ENCODE data around the gene NAA15. TPM values are rescaled to one million over a fixed set of nuclear protein-coding genes. Genes with fewer than 3 reads are reported as not detected.

The NAA15 gene
- total and polyA plus RNA-seq, 11 donors, result 8.7 to 50.8 (median 31.3) TPM

- Histone ChIP-seq H3K36me3 (peaks cover 0 to 37% (median 29%) of the 10 kb centered on the region in 9 donors), H3K9me3 (no peaks in the 10 kb centered on the region), H3K27me3 (no peaks in the 10 kb centered on the region), H3K27ac (peak overlapping the region in 11 of 12 donors; percentile 78 to 93 (median 86)), H3K4me1 (peaks cover 0 to 51% (median 30%) of the 10 kb centered on the region in 12 donors), H3K4me3 (peak overlapping the region in 11 of 12 donors; percentile 64 to 85 (median 72))
- WGBS, 4 donors, result 12 to 19% (median 17%) methylated on average over 6 of the region's 6 CpGs
- DNase-seq (no peak), ATAC-seq (no peak)
- TF ChIP-seq POLR2A (IDR thresholded peaks at IDR 0.05) (no peak), CTCF (IDR thresholded peaks at IDR 0.05) (no peak)
- intact Hi-C loops (cut with DNase I), result loop anchor here (1.0 to 10.0 kb wide), 17 partner anchors 67 to 265 kb away; partner anchors contain the start of gene ELF2 (in 4 of the 10)
These were observed 5.4 kb upstream of the NAA15 start for GRCh38 chr4:139295942-139296299.

- no peak overlapping the region for H3K4me3 ChIP-seq
- ATAC-seq, result no peak
- WGBS, 4 donors, result 63 to 77% (median 66%) methylated on average over 2 of the region's 2 CpGs
- H3K9me3 ChIP-seq, result no peaks in the 10 kb centered on the region
- H3K36me3 ChIP-seq, result peaks cover 0 to 27% (median 18%) of the 10 kb centered on the region in 9 donors
- H3K27me3 ChIP-seq, result no peaks in the 10 kb centered on the region
- intact Hi-C loops (cut with DNase I), result loop anchor here (2.0 to 10.0 kb wide), 12 partner anchors 70 to 265 kb away; partner anchors contain the start of gene ELF2 (in 4 of the 10)
- DNase-seq, result no peak
- H3K27ac ChIP-seq, result no peak overlapping the region
- H3K4me1 ChIP-seq, result peaks cover 0 to 51% (median 30%) of the 10 kb centered on the region in 12 donors
- no peak for TF ChIP-seq CTCF (IDR thresholded peaks at IDR 0.05)
- no peak for TF ChIP-seq POLR2A (IDR thresholded peaks at IDR 0.05)
These were observed 4.3 kb upstream of the NAA15 start for GRCh38 chr4:139297001-139297410.

GRCh38 chr4:139299536-139299935 is 1.8 kb upstream of the NAA15 start:
- Histone ChIP-seq H3K4me1 (peaks cover 3 to 58% (median 32%) of the 10 kb centered on the region in 12 donors), H3K36me3 (peaks cover 0 to 1% (median 0%) of the 10 kb centered on the region in 9 donors), H3K27ac (peak overlapping the region in 11 of 12 donors; percentile 81 to 97 (median 92)), H3K4me3 (peak overlapping the region in 11 of 12 donors; percentile 77 to 97 (median 93)), H3K27me3 (no peaks in the 10 kb centered on the region), H3K9me3 (no peaks in the 10 kb centered on the region)
- 42 to 58% (median 54%) methylated on average over 1 of the region's 1 CpG for WGBS, 4 donors
- intact Hi-C loops (cut with DNase I), result loop anchor here (5.0 to 10.0 kb wide), 10 partner anchors 72 to 267 kb away; partner anchors contain the start of gene ELF2 (in 3 of the 10)
- no peak for DNase-seq
- no peak for ATAC-seq
- TF ChIP-seq CTCF (IDR thresholded peaks at IDR 0.05) (no peak), POLR2A (IDR thresholded peaks at IDR 0.05) (no peak)

GRCh38 chr4:139300431-139301112 is 733 bp upstream of the NAA15 start:
- DNase-seq, result no peak
- H3K4me3 ChIP-seq, result peak overlapping the region; percentile 51 to 97 (median 93)
- peak; percentile 1 to 19 (median 5) for ATAC-seq
- peaks cover 3 to 58% (median 30%) of the 10 kb centered on the region in 12 donors for H3K4me1 ChIP-seq
- no peak for TF ChIP-seq CTCF (IDR thresholded peaks at IDR 0.05)
- no peak for TF ChIP-seq POLR2A (IDR thresholded peaks at IDR 0.05)
- H3K36me3 ChIP-seq, result peaks cover 0 to 7% (median under 1%) of the 10 kb centered on the region in 9 donors
- peak overlapping the region; percentile 81 to 97 (median 92) for H3K27ac ChIP-seq
- no peaks in the 10 kb centered on the region for H3K27me3 ChIP-seq
- intact Hi-C loops (cut with DNase I), result loop anchor here in 5 of 10 donors (2.0 to 5.0 kb wide), 4 partner anchors 124 to 218 kb away; partner anchors contain the start of gene ELF2 (in 3 of the 5)
- WGBS, 4 donors, result 8 to 14% (median 11%) methylated on average over 16 of the region's 16 CpGs
- peaks cover 0 to 5% (median 0%) of the 10 kb centered on the region in 12 donors for H3K9me3 ChIP-seq
